ENCODE results near the gene CKMT2.

DNA sequence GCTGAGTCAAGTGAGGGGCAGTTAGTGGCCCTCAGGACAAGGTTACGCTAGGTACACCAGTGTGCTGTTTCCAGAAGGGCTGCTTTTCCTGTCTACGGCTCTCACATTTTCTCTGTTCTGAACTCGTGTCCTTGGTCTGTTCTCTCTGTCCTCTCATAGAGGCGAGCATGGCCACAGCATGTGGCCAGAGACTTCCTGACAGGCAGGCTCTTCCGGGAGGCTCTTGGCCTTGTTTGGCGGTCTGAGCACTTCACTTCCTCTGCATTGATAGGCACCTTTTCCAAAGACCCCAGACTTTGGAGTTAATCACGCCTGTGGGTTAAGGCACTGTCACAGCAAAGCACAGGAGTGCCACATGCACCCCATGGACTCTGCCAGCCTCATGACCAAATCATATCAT is 1.2 kb downstream of the CKMT2 start:
- TF ChIP-seq, protein P1, sequence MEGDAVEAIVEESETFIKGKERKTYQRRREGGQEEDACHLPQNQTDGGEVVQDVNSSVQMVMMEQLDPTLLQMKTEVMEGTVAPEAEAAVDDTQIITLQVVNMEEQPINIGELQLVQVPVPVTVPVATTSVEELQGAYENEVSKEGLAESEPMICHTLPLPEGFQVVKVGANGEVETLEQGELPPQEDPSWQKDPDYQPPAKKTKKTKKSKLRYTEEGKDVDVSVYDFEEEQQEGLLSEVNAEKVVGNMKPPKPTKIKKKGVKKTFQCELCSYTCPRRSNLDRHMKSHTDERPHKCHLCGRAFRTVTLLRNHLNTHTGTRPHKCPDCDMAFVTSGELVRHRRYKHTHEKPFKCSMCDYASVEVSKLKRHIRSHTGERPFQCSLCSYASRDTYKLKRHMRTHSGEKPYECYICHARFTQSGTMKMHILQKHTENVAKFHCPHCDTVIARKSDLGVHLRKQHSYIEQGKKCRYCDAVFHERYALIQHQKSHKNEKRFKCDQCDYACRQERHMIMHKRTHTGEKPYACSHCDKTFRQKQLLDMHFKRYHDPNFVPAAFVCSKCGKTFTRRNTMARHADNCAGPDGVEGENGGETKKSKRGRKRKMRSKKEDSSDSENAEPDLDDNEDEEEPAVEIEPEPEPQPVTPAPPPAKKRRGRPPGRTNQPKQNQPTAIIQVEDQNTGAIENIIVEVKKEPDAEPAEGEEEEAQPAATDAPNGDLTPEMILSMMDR (conservative IDR thresholded peaks at IDR 0.05 in 1 of 2, IDR thresholded peaks at IDR 0.05 in 1 of 2; ENCODE audit: low read depth in 1 of 2, low read length in 2 of 2): no peak
- TF ChIP-seq EZH2 (IDR thresholded peaks at IDR 0.05; ENCODE audit: low read length, missing control alignments): no peak

Measured in fibroblast of lung (primary cell).